ENCODE measurements around the gene DUXA.

DUXA gene

DNA sequence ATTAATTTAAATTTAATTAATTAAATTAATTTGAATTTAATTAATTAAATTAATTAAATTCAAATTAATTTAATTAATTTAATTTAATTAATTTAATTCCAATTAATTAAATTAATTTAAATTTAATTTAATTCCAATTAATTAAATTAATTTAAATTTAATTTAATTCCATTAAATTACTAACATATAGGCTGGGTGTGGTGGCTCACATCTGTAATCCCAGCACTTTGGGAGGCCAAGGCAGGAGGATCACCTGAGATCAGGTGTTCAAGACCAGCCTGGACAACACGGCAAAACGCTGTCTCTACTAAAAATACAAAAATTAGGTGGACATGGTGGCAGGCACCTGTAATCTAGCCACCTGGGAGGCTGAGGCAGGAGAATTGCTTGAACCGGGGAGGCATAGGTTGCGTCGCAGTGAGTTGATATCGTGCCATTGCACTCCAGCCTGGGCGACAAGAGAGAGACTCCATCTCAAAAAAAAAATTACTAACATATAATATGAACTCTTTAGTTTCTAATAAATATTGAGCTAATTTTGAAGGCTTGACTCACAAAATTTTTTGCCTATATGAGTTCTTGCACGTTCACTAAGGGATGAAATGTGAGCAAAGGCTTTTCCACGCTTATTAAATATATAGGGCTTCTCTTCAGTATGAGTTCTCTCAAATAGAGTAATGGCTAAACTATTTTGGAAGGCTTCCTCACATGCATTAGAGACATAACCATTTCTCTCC lies 56.5 kb downstream of the DUXA start:
- ATAC-seq (ENCODE audit: low read depth) (no peak), DNase-seq (ENCODE audit: low spot score) (no peak)
- TF ChIP-seq, protein P1, sequence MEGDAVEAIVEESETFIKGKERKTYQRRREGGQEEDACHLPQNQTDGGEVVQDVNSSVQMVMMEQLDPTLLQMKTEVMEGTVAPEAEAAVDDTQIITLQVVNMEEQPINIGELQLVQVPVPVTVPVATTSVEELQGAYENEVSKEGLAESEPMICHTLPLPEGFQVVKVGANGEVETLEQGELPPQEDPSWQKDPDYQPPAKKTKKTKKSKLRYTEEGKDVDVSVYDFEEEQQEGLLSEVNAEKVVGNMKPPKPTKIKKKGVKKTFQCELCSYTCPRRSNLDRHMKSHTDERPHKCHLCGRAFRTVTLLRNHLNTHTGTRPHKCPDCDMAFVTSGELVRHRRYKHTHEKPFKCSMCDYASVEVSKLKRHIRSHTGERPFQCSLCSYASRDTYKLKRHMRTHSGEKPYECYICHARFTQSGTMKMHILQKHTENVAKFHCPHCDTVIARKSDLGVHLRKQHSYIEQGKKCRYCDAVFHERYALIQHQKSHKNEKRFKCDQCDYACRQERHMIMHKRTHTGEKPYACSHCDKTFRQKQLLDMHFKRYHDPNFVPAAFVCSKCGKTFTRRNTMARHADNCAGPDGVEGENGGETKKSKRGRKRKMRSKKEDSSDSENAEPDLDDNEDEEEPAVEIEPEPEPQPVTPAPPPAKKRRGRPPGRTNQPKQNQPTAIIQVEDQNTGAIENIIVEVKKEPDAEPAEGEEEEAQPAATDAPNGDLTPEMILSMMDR (IDR thresholded peaks at IDR 0.05; ENCODE audit: poor library complexity, severe bottlenecking) = no peak
- Histone ChIP-seq H3K27ac (ENCODE audit: poor library complexity, severe bottlenecking) (no peak overlapping the region), H3K4me1 (ENCODE audit: insufficient read depth, poor library complexity, severe bottlenecking) (no peaks in the 10 kb centered on the region), H3K36me3 (ENCODE audit: low read depth) (no peaks in the 10 kb centered on the region), H3K9me3 (ENCODE audit: severe bottlenecking) (peaks cover 20% of the 10 kb centered on the region), H3K4me3 (ENCODE audit: severe bottlenecking) (no peak overlapping the region), H3K27me3 (ENCODE audit: insufficient read depth, poor library complexity, severe bottlenecking) (no peaks in the 10 kb centered on the region)

DNA sequence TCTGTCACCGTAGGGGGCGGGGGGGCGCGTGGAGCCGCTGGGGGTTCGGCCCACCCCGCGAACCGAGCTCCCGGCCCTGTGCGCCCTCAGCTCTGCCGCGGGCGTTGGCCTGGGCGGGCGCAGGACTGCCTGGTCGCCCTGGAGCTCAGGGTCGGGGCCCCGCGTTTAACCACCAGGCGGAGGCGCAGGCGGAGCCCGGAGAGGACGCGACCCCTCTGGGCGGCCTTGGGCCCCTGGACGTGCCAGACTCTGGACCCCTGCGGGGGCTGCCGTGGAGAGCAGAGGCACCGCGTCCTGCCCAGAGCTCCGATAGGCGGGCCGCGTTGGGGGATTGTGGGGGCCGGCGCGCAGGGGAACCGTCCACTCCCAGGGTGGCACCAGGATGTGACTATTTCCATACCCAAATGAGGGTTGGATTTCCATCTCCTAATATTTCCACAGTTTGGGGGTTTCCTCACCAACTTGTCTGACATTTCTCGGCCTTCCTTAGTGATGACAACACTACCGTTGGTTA lies 60.5 kb downstream of the DUXA start:
- no peaks in the 10 kb centered on the region for H3K36me3 ChIP-seq (ENCODE audit: low read depth)
- ATAC-seq (ENCODE audit: low read depth) (no peak), DNase-seq (ENCODE audit: low spot score) (no peak)
- TF ChIP-seq, protein P1 (IDR thresholded peaks at IDR 0.05; ENCODE audit: poor library complexity, severe bottlenecking) = no peak
- H3K4me3 ChIP-seq (ENCODE audit: severe bottlenecking) = no peak overlapping the region
- no peaks in the 10 kb centered on the region for H3K4me1 ChIP-seq (ENCODE audit: insufficient read depth, poor library complexity, severe bottlenecking)
- no peaks in the 10 kb centered on the region for H3K27me3 ChIP-seq (ENCODE audit: insufficient read depth, poor library complexity, severe bottlenecking)
- H3K27ac ChIP-seq (ENCODE audit: poor library complexity, severe bottlenecking) = no peak overlapping the region
- H3K9me3 ChIP-seq (ENCODE audit: severe bottlenecking) = peaks cover 17% of the 10 kb centered on the region

DNA sequence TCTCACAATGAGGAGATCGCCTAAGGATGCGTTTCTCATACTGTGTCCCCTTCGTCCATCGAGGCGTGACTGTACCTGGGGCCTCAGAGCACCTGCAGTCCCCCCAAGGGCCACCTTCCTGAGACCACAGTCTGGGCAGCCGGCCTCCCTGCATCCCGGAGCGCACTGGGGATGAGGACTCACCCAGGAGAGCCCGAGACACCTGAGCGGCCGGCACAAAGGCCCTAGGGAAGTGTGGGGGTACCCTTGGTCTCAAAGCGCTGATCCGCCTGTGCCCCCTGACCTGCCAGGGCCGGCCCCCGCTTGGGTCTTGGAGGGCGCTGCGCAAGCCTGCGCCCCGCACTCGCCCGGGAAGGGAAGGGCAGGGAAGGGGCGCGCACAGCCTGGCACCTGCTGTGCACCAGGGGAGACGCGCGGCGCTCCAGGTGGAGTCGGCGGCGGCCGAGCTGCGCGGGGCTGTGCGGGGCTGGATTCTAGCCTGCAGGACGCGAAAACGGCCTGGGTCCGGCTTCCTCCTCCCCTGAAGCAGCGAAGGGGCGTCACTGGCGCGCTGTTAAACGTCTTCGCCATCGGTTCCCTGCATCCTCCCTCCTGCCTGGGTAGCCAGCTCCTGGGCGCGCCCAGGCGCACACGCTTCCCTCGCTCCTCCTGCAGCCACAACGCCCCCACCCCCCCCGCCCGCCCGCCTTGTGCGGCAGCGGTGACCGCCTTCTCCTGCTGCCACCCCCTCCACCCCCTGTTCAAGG lies 61.1 kb downstream of the DUXA start:
- TF ChIP-seq, protein P1 (IDR thresholded peaks at IDR 0.05; ENCODE audit: poor library complexity, severe bottlenecking) = no peak
- H3K4me1 ChIP-seq (ENCODE audit: insufficient read depth, poor library complexity, severe bottlenecking) = no peaks in the 10 kb centered on the region

More for the DNA sequence above, 61.1 kb downstream of the DUXA start:
- H3K27ac ChIP-seq (ENCODE audit: poor library complexity, severe bottlenecking) = no peak overlapping the region
- no peaks in the 10 kb centered on the region for H3K36me3 ChIP-seq (ENCODE audit: low read depth)
- H3K27me3 ChIP-seq (ENCODE audit: insufficient read depth, poor library complexity, severe bottlenecking) = no peaks in the 10 kb centered on the region
- no peak for ATAC-seq (ENCODE audit: low read depth)
- no peak overlapping the region for H3K4me3 ChIP-seq (ENCODE audit: severe bottlenecking)
- peaks cover 13% of the 10 kb centered on the region for H3K9me3 ChIP-seq (ENCODE audit: severe bottlenecking)
- no peak for DNase-seq (ENCODE audit: low spot score)

All from RWPE2 (cell line).